AG04449 (cell line): Measurements from ENCODE around the gene HIPK2.
"Not testable (repeated sequence)": the region's sequence is repeated elsewhere in the genome, so short reads cannot be mapped to it uniquely, and the experiment has no call there.

Experiments used
- CTCF ChIA-PET: fragments of 350-600 bp; formaldehyde crosslinking; extraction: SDS; loops from one replicate; lab custom pipeline; 2021; ENCODE audit warnings: antibody characterized with exemption; lab: Yijun Ruan, JAX
- POLR2A ChIA-PET: fragments of 400-600, 350-600 bp; formaldehyde crosslinking; extraction: SDS; loops from one replicate; lab custom pipeline; 2020; ENCODE audit warnings: antibody characterized with exemption, inconsistent platforms; lab: Yijun Ruan, JAX
- DNase-seq: peaks from one replicate; pipeline ENCODE4 v3.0.0-alpha.2; 2010; ENCODE audit warnings: low read depth, low spot score
- H3K4me3 ChIP-seq: 2 replicates; pipeline ENCODE4 v1.5.1; 2011; ENCODE audit warnings: low read depth, mild to moderate bottlenecking, control low read depth, low read length
- CTCF ChIP-seq: IDR thresholded peaks from one replicate; pipeline ENCODE4 v1.5.1; 2011; ENCODE audit warnings: mild to moderate bottlenecking, moderate library complexity, low read length, control low read depth, inconsistent platforms; ENCODE audit not compliant: insufficient read depth; ENCODE audit errors: missing control alignments

The HIPK2 gene

GRCh38 chr7:139673762-139674161 lies 104.0 kb downstream of the HIPK2 start:
- ChIA-PET POLR2A (no interaction called here), CTCF (interaction anchor here (1.5 kb wide), 1 partner anchor 9 kb away, joined by 4 read pairs; no protein-coding TSS in a partner anchor)
- DNase-seq = no peak
- no peak for TF ChIP-seq CTCF
- H3K4me3 ChIP-seq = no peak overlapping the region

GRCh38 chr7:139673230-139673629 lies 104.6 kb downstream of the HIPK2 start:
- ChIA-PET CTCF (interaction anchor here (1.0 to 2.5 kb wide), 2 partner anchors 27 to 28 kb away, joined by 3 to 10 read pairs; no protein-coding TSS in a partner anchor), POLR2A (no interaction called here)
- no peak overlapping the region for H3K4me3 ChIP-seq
- TF ChIP-seq CTCF = no peak
- no peak for DNase-seq

GRCh38 chr7:139671967-139672366 lies 105.8 kb downstream of the HIPK2 start:
- CTCF ChIA-PET = interaction anchor here (2.5 kb wide), 1 partner anchor 25 kb away, joined by 10 read pairs; no protein-coding TSS in a partner anchor
- no peak for TF ChIP-seq CTCF

GRCh38 chr7:139670662-139671061 lies 107.1 kb downstream of the HIPK2 start:
- DNase-seq, H3K4me3 ChIP-seq, POLR2A ChIA-PET: not testable (repeated sequence)
- CTCF ChIA-PET = interaction anchor here (1.0 to 8.6 kb wide), 2 partner anchors 24 to 69 kb away, joined by 3 to 72 read pairs; no protein-coding TSS in a partner anchor

More at GRCh38 chr7:139671967-139672366, 105.8 kb downstream of the HIPK2 start:
- no peak overlapping the region for H3K4me3 ChIP-seq
- POLR2A ChIA-PET = no interaction called here
- DNase-seq = no peak

GRCh38 chr7:139669106-139670061 lies 108.4 kb downstream of the HIPK2 start:
- TF ChIP-seq CTCF = no peak
- DNase-seq = no peak
- no peak overlapping the region for H3K4me3 ChIP-seq
- POLR2A ChIA-PET = no interaction called here
- CTCF ChIA-PET = interaction anchor here (1.0 to 8.6 kb wide), 3 partner anchors 10 to 67 kb away, joined by 3 to 72 read pairs (median 6); no protein-coding TSS in a partner anchor

GRCh38 chr7:139667377-139667776 lies 110.4 kb downstream of the HIPK2 start:
- no peak overlapping the region for H3K4me3 ChIP-seq
- CTCF ChIA-PET = interaction anchor here (2.2 to 8.6 kb wide), 2 partner anchors 12 to 21 kb away, joined by 6 to 72 read pairs; no protein-coding TSS in a partner anchor
- no peak for DNase-seq
- POLR2A ChIA-PET = no interaction called here
- no peak for TF ChIP-seq CTCF
